SU-DHL-6 (cell line): ENCODE results near the gene TRMT1.
A peak's percentile ranks its signal among the peaks of the same experiment; 100 is the strongest.

ENCODE experiments used
- H2AFZ ChIP-seq: fragments of 200-600 bp; sonication (generic); 2 replicates; pipeline ENCODE4 v1.6.1; 2014; ENCODE audit warnings: low read depth, mild to moderate bottlenecking, moderate library complexity, mixed read lengths, antibody characterized with exemption, low read length; ENCODE audit not compliant: severe bottlenecking
- H3F3A ChIP-seq: fragments of 200-600 bp; shearing (Covaris generic); 2 replicates; pipeline ENCODE4 v1.6.0; 2016; ENCODE audit warnings: antibody characterized with exemption, mild to moderate bottlenecking; ENCODE audit not compliant: insufficient read depth
- H3K27ac ChIP-seq: fragments of 200-600 bp; sonication (generic); 2 replicates; pipeline ENCODE4 v1.5.1; 2016; ENCODE audit warnings: low read depth, mild to moderate bottlenecking, low read length, moderate library complexity, mixed read lengths
- H3K27me3 ChIP-seq: fragments of 200-600 bp; sonication (generic), shearing (Covaris generic); 2 replicates; pipeline ENCODE4 v1.6.0; 2014; ENCODE audit warnings: mild to moderate bottlenecking, low read length
- H3K36me3 ChIP-seq: fragments of 200-600 bp; sonication (generic); 2 replicates; pipeline ENCODE4 v1.6.1; 2014; ENCODE audit warnings: mild to moderate bottlenecking, low read length, mixed read lengths
- H3K4me2 ChIP-seq: fragments of 300-600, 200-600 bp; shearing (Covaris generic), sonication (generic); 2 replicates; pipeline ENCODE4 v1.6.0; 2014; ENCODE audit warnings: low read length, low read depth, mild to moderate bottlenecking; ENCODE audit not compliant: poor library complexity, severe bottlenecking
- H3K4me3 ChIP-seq: fragments of 200-600 bp; sonication (generic); 2 replicates; pipeline ENCODE4 v1.5.1; 2014; ENCODE audit warnings: antibody characterized with exemption, low read length, mild to moderate bottlenecking, mixed read lengths; ENCODE audit not compliant: insufficient read depth, poor library complexity, severe bottlenecking
- H3K79me2 ChIP-seq: fragments of 200-600 bp; sonication (generic); 2 replicates; pipeline ENCODE4 v1.6.1; 2014; ENCODE audit warnings: mild to moderate bottlenecking, low read length, moderate library complexity; ENCODE audit not compliant: insufficient read depth
- H3K9ac ChIP-seq: fragments of 200-600 bp; sonication (generic); 2 replicates; pipeline ENCODE4 v1.7.0; 2014; ENCODE audit warnings: mild to moderate bottlenecking, low read length
- H3K9me2 ChIP-seq: fragments of 200-600 bp; sonication (generic); replicated peaks from 2 replicates; pipeline ENCODE4 v1.6.1; 2014; ENCODE audit warnings: low read length; ENCODE audit not compliant: insufficient read depth
- H3K9me3 ChIP-seq: fragments of 200-600 bp; sonication (generic); 2 replicates; pipeline ENCODE4 v1.6.1; 2014; ENCODE audit warnings: low read length, mixed read lengths; ENCODE audit not compliant: insufficient read depth
- H4K20me1 ChIP-seq: fragments of 200-600 bp; sonication (generic); 2 replicates; pipeline ENCODE4 v1.6.1; 2014; ENCODE audit warnings: low read depth, mild to moderate bottlenecking, antibody characterized with exemption, low read length, moderate library complexity, mixed read lengths
- EZH2phosphoT487 ChIP-seq: fragments of 200-600 bp; sonication (generic), shearing (Covaris generic); conservative IDR thresholded peaks from 2 replicates; pipeline ENCODE4 v1.6.1; 2018; ENCODE audit warnings: mild to moderate bottlenecking, antibody characterized with exemption, low read length, moderate library complexity, mixed read lengths
- TF ChIP-seq, protein P1 (sequence below): fragments of 200-600 bp; sonication (generic); IDR thresholded peaks from one replicate; pipeline ENCODE4 v1.5.1; 2017; ENCODE audit warnings: antibody characterized with exemption, mild to moderate bottlenecking, low read length, moderate library complexity; ENCODE audit not compliant: insufficient read depth, poor library complexity, severe bottlenecking

The TRMT1 gene

DNA sequence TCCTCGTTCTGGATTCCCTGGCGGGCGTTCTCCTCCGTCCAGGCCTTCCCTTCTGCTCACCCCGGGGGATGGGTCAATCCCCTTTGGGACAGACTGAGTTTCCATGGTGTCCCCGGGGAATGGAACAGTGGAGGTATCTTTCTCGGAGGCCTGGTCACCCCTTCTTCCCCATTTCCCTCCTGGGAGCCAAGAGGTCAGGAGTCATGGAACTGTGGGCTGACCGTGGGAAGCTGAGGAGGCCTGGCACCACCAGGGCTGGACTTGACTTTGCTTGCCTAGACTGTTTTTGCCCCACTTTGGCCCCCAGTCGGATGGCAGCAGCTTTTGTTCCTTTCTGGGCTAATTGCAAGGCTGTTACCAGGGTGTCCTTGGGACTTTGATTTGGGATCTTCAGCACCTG lies 3.5 kb upstream of the TRMT1 start:
- H3K9ac ChIP-seq, result no peak overlapping the region

GRCh38 chr19:13119627-13120026 lies 3.1 kb upstream of the TRMT1 start:
- H3K27ac ChIP-seq, result 0 out of 2 replicates have a peak overlapping the region, but pooled peaks have one; percentile 18
- no peak overlapping the region for H2AFZ ChIP-seq
- H3K9me3 ChIP-seq, result no peaks in the 10 kb centered on the region
- peak overlapping the region; percentile 91 for H3K9ac ChIP-seq
- peaks cover 8% of the 10 kb centered on the region for H3F3A ChIP-seq
- no peaks in the 10 kb centered on the region for H3K27me3 ChIP-seq
- no peaks in the 10 kb centered on the region for H3K9me2 ChIP-seq
- H3K4me2 ChIP-seq, result peak overlapping the region; percentile 67
- H3K4me3 ChIP-seq, result no peak overlapping the region
- H4K20me1 ChIP-seq, result no peaks in the 10 kb centered on the region
- peaks cover 67% of the 10 kb centered on the region for H3K79me2 ChIP-seq
- TF ChIP-seq, protein P1, sequence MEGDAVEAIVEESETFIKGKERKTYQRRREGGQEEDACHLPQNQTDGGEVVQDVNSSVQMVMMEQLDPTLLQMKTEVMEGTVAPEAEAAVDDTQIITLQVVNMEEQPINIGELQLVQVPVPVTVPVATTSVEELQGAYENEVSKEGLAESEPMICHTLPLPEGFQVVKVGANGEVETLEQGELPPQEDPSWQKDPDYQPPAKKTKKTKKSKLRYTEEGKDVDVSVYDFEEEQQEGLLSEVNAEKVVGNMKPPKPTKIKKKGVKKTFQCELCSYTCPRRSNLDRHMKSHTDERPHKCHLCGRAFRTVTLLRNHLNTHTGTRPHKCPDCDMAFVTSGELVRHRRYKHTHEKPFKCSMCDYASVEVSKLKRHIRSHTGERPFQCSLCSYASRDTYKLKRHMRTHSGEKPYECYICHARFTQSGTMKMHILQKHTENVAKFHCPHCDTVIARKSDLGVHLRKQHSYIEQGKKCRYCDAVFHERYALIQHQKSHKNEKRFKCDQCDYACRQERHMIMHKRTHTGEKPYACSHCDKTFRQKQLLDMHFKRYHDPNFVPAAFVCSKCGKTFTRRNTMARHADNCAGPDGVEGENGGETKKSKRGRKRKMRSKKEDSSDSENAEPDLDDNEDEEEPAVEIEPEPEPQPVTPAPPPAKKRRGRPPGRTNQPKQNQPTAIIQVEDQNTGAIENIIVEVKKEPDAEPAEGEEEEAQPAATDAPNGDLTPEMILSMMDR, result no peak
- TF ChIP-seq EZH2phosphoT487, result no peak
- H3K36me3 ChIP-seq, result 0 out of 2 replicates have a peak, but pooled peaks cover 2% of the 10 kb centered on the region

More for the DNA sequence above, 3.5 kb upstream of the TRMT1 start:
- Histone ChIP-seq H3K79me2 (peaks cover 67% of the 10 kb centered on the region), H3K4me3 (no peak overlapping the region), H4K20me1 (no peaks in the 10 kb centered on the region), H3K27me3 (no peaks in the 10 kb centered on the region), H3K9me3 (no peaks in the 10 kb centered on the region), H3K4me2 (no peak overlapping the region), H2AFZ (no peak overlapping the region), H3F3A (peaks cover 8% of the 10 kb centered on the region), H3K27ac (no peak overlapping the region), H3K36me3 (no peaks in the 10 kb centered on the region), H3K9me2 (no peaks in the 10 kb centered on the region)
- TF ChIP-seq, protein P1, result no peak
- no peak for TF ChIP-seq EZH2phosphoT487

DNA sequence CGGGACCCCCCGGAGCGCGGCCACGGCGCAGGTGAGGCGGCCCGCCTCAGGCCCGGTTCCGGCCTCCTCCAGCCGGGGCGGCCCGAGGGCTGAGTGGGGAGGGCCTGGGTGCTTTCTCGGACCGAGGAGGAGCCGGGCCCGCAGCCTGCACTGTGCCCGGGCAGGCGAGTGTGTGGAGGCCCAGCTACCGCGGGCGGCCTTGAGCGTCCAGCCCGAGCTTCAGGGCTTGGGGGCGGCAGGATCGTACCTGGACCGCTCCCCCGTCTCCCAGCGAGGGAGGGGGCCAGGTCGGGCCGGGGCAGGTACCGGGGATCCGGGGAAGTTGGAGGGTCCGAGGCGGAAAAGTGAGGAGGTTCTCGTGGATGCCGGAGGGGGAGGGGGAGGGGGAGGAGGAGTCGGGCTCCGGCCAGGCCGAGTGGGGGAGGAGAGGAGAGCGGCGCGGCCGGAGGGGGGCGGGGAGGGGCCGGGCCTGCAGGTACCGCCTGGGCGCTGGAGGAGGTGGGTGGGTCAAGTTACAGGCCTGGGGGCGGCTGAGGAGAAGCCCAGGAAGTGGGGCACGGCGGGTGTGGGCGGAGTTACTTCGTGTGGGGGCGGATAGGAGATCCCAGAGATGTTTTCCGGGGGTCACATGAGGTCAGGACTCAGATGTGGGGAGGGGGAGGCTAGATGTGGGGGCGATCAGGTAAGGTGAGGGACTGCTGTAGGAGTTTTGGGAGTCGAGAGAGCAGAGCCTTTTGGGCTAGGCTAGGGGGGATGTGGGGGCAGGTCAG lies 2.1 kb upstream of the TRMT1 start:
- H3K9me3 ChIP-seq, result no peaks in the 10 kb centered on the region
- peaks cover 64% of the 10 kb centered on the region for H3K79me2 ChIP-seq
- peak overlapping the region; percentile 91 for H3K9ac ChIP-seq
- H3K9me2 ChIP-seq, result no peaks in the 10 kb centered on the region
- peaks cover 8% of the 10 kb centered on the region for H3F3A ChIP-seq
- H3K4me2 ChIP-seq, result peak overlapping the region; percentile 67
- H3K36me3 ChIP-seq, result 0 out of 2 replicates have a peak, but pooled peaks cover 2% of the 10 kb centered on the region
- H3K27ac ChIP-seq, result peak overlapping the region; percentile 78
- peak overlapping the region; percentile 100 for H3K4me3 ChIP-seq
- no peaks in the 10 kb centered on the region for H4K20me1 ChIP-seq
- no peak overlapping the region for H2AFZ ChIP-seq
- no peak for TF ChIP-seq EZH2phosphoT487
- TF ChIP-seq, protein P1, result no peak
- H3K27me3 ChIP-seq, result no peaks in the 10 kb centered on the region
